ENCODE measurements around the gene MCOLN3. TPM values are rescaled to one million over a fixed set of nuclear protein-coding genes. Genes with fewer than 3 reads are reported as not detected.

Gene MCOLN3
- total and polyA plus RNA-seq, 5 donors = 9.0 to 18.9 (median 15.2) TPM

DNA sequence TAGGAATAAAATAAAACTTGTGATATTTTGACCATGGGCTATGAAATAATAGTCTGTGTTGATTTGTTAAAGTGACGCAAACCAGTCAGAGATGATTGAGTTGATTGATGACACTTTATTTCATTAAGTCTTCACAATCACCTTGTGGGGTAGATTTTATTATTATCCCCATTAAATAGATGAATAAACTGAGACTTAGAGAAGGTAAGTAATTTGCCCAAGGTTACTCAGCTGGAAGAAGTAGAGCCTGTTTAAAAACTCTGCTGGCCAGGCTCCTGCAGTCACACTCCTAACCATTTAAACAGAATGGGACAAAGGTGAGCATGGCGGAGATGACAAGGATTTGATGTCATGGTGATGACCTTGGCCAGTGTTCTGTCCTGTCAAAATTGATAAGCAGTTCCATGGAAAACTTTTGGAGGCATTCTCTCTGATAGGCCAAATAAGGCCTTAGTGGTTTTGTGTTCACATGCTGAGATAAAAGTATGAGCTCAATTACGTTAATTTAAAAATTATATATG, 22.7 kb upstream of the MCOLN3 start:
- intact Hi-C loops (cut with DNase I) = loop anchor here in 2 of 4 donors (10.0 kb wide), 1 partner anchor 126 kb away; no protein-coding TSS in a partner anchor
- ATAC-seq (no peak), DNase-seq (no peak)
- WGBS = 88% methylated on average over 3 of the region's 3 CpGs
- Histone ChIP-seq H3K27me3 (ENCODE audit: control insufficient read depth, insufficient read depth) (no peaks in the 10 kb centered on the region), H3K9me3 (ENCODE audit: control insufficient read depth, low read length) (no peaks in the 10 kb centered on the region), H3K4me1 (ENCODE audit: control insufficient read depth, insufficient read depth, low read length) (no peaks in the 10 kb centered on the region), H3K27ac (ENCODE audit: low read length) (no peak overlapping the region), H3K4me3 (ENCODE audit: low read length) (no peak overlapping the region)

DNA sequence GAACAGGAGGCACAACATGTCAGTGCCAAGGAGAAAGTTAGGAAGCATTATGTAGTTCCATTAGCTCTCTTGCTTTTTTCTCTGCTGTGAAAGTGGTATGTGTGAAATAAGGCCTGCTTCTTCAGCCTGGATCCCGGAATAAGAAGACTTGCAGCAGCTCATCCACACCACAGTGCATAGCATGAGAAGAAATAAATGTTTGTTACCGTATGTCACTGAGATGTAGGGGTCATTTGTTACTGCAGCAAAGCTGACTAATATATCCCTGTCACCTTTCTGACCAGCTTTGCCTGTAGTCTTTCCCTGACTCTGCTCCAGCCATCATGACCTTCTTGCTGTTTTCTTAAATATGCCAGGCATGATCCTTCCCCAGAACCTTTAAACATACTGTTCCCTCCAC, 20.5 kb upstream of the MCOLN3 start:
- Histone ChIP-seq H3K4me1 (ENCODE audit: control insufficient read depth, insufficient read depth, low read length) (no peaks in the 10 kb centered on the region), H3K27ac (ENCODE audit: low read length) (no peak overlapping the region), H3K27me3 (ENCODE audit: control insufficient read depth, insufficient read depth) (no peaks in the 10 kb centered on the region), H3K4me3 (ENCODE audit: low read length) (no peak overlapping the region), H3K9me3 (ENCODE audit: control insufficient read depth, low read length) (no peaks in the 10 kb centered on the region)
- ATAC-seq (no peak), DNase-seq (no peak)
- WGBS = 86% methylated on average over 2 of the region's 2 CpGs
- intact Hi-C loops (cut with DNase I) = no loop called here

DNA sequence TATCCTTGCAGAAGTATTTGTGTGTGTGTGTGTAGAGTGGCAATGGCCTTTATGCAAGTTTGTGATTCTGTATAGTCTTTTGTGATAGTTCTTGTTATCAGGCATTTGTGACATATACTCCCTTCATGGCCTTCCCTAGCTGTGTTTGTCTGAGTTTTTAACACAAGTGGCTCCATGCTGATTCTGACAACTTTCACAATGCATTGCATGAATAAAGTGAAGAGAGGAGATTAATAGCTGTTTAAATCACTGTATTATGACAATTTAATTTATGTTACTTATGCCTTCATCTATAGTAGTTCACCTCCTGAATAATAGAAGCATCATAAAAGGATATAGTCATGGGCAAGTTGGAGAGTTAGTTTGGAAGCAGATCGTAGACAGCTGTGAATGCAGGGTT, 17.2 kb upstream of the MCOLN3 start:
- WGBS = 83% methylated on average over 1 of the region's 1 CpG
- ATAC-seq = no peak
- Histone ChIP-seq H3K9me3 (ENCODE audit: control insufficient read depth, low read length) (no peaks in the 10 kb centered on the region), H3K4me3 (ENCODE audit: low read length) (no peak overlapping the region), H3K27ac (ENCODE audit: low read length) (no peak overlapping the region), H3K27me3 (ENCODE audit: control insufficient read depth, insufficient read depth) (no peaks in the 10 kb centered on the region), H3K4me1 (ENCODE audit: control insufficient read depth, insufficient read depth, low read length) (no peaks in the 10 kb centered on the region)
- intact Hi-C loops (cut with DNase I) = no loop called here
- no peak for DNase-seq

DNA sequence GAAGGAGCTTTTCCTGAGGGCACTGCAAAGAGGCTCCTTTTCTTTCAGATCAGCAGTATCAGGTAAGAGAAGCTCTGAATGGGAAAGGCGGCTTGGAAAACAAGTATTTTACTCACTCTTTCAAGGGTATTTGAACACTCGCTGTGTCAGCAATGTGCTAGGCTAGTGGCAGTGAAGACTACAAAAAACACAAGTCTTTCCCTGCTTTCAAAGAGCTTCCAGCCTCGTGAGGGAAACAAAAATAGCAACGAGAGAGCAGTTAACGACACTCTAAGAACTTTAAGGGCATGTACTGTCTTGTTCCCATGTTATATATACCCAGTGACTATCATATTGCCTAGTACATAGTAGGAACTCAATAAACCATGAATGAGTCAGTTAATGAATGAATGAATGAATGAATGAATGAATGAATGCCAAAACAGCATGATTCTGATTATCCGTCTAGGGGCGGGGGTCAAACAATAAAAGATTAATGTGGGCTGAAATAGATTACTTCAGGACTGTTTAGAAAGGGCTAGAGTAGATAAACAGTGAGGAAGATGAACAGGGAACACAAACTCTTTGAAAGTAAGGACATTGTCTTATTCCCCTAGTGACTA, 14.2 kb upstream of the MCOLN3 start:
- 28% methylated on average over 7 of the region's 7 CpGs for WGBS
- Histone ChIP-seq H3K27ac (ENCODE audit: low read length) (peak overlapping the region; percentile 37), H3K9me3 (ENCODE audit: control insufficient read depth, low read length) (no peaks in the 10 kb centered on the region), H3K4me1 (ENCODE audit: control insufficient read depth, insufficient read depth, low read length) (no peaks in the 10 kb centered on the region), H3K27me3 (ENCODE audit: control insufficient read depth, insufficient read depth) (no peaks in the 10 kb centered on the region), H3K4me3 (ENCODE audit: low read length) (peak overlapping the region; percentile 39)
- no peak for DNase-seq
- peak; percentile 16 to 22 for ATAC-seq
- intact Hi-C loops (cut with DNase I) = no loop called here

DNA sequence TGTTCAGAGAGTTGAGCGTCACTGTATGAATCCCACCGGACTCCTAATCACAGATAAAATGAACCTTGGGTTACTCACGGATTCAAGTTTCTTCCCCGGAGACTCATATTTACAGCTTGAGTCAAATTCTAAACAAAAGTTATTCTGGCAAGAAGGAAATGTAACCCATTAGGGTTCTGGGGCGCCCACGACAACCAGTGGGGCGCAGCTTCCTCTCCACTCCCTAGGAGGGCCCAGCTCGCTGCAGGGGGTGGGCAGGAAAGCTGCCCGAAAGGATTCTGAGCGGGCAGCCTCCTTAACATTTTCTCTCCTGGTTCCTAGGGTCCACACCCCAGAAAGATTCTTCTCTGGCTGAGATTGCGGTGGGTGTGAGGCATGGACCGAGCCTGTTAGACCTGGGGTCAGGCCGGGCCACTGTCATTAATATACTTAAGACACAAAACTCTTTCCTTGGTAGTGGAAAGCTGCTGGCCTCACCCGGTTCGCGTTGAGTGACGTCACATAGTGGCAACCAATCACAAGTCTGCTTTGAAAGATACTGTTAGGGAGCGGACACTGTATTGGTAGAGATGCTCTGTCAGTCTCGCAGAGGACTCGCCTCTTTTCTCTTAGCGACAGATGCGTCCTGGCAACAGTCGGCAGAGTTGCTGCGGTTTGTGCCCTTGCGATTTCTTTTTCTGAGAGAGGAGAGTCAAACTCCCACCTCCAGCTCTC, 13.6 kb upstream of the MCOLN3 start:
- H3K9me3 ChIP-seq (ENCODE audit: control insufficient read depth, low read length) = no peaks in the 10 kb centered on the region
- no peaks in the 10 kb centered on the region for H3K27me3 ChIP-seq (ENCODE audit: control insufficient read depth, insufficient read depth)
- peak overlapping the region; percentile 77 for H3K4me3 ChIP-seq (ENCODE audit: low read length)
- 3% methylated on average over 25 of the region's 25 CpGs for WGBS
- DNase-seq (peak; percentile 85 to 91 (median 88)), ATAC-seq (peak; percentile 100)
- intact Hi-C loops (cut with DNase I) = no loop called here
- H3K27ac ChIP-seq (ENCODE audit: low read length) = peak overlapping the region; percentile 70
- H3K4me1 ChIP-seq (ENCODE audit: control insufficient read depth, insufficient read depth, low read length) = no peaks in the 10 kb centered on the region

DNA sequence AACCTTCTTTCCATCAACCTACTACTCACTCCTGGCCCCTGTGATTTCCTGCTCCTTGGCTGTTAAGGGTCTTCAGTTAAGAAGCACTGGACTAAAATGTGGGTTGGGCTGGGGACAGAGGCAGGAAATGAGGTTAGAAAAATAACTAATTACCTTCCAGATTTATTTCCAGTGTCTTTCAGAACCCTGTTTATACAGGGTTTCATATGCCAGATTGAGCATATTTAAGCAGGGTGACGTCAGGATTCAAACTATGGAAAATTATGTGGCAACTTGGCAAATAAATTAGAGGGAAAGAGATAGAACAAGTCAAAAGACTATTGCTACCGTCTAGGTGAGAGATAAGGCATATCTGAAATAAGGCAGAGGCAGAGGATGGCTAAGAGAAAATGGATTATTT, 11.7 kb upstream of the MCOLN3 start:
- WGBS = 52% methylated on average over 2 of the region's 2 CpGs
- intact Hi-C loops (cut with DNase I) = no loop called here

DNA sequence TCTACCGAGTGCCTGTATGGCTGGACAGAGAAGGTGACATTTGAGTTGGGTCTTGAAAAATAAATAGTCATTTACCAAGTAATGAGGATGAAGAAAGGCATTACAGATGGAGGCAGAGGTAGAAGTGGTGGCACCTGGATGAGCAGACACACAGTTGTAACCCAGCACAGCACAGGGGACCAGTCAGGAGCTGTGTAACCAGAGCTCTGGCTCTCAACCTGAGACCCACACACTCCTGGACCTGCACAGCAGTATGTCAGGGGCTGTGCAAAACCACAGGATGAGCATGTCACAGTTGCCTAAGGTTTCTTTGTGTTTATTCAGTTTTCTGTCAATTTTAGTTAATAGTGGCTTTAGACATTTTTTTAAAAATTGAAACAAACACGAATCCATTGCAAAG, 11.3 kb upstream of the MCOLN3 start:
- intact Hi-C loops (cut with DNase I) = no loop called here
- Histone ChIP-seq H3K4me1 (ENCODE audit: control insufficient read depth, insufficient read depth, low read length) (no peaks in the 10 kb centered on the region), H3K27me3 (ENCODE audit: control insufficient read depth, insufficient read depth) (no peaks in the 10 kb centered on the region), H3K9me3 (ENCODE audit: control insufficient read depth, low read length) (no peaks in the 10 kb centered on the region), H3K27ac (ENCODE audit: low read length) (no peak overlapping the region), H3K4me3 (ENCODE audit: low read length) (no peak overlapping the region)
- WGBS = 80% methylated on average over 2 of the region's 2 CpGs
- ATAC-seq = no peak
- no peak for DNase-seq

More for the DNA sequence above, 11.7 kb upstream of the MCOLN3 start:
- ATAC-seq (no peak), DNase-seq (no peak)
- Histone ChIP-seq H3K27me3 (ENCODE audit: control insufficient read depth, insufficient read depth) (no peaks in the 10 kb centered on the region), H3K27ac (ENCODE audit: low read length) (no peak overlapping the region), H3K4me1 (ENCODE audit: control insufficient read depth, insufficient read depth, low read length) (no peaks in the 10 kb centered on the region), H3K9me3 (ENCODE audit: control insufficient read depth, low read length) (no peaks in the 10 kb centered on the region), H3K4me3 (ENCODE audit: low read length) (no peak overlapping the region)

DNA sequence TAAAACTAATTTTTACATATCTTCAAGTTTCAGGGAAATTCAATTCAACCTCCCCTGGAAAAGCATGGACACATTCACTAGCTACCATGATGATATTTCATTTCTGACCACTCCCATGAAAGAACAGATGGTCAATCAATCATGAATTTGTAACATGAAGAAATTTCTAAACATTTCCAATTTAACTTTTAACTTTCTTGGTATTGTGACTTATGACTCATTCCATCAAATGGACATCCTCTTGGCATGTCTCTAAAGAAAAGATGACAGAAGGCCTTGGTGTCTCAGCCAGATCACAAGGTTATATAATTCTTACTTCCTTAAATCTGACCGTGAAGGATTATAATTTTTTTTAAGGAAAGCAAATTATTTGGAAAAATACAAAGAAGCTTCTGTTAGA, 10.5 kb upstream of the MCOLN3 start:
- intact Hi-C loops (cut with DNase I) = no loop called here
- no peaks in the 10 kb centered on the region for H3K4me1 ChIP-seq (ENCODE audit: control insufficient read depth, insufficient read depth, low read length)
- no peak overlapping the region for H3K4me3 ChIP-seq (ENCODE audit: low read length)
- no peak for DNase-seq
- H3K27me3 ChIP-seq (ENCODE audit: control insufficient read depth, insufficient read depth) = no peaks in the 10 kb centered on the region
- ATAC-seq = no peak
- WGBS = 35% methylated on average over 1 of the region's 1 CpG
- no peaks in the 10 kb centered on the region for H3K9me3 ChIP-seq (ENCODE audit: control insufficient read depth, low read length)
- no peak overlapping the region for H3K27ac ChIP-seq (ENCODE audit: low read length)

DNA sequence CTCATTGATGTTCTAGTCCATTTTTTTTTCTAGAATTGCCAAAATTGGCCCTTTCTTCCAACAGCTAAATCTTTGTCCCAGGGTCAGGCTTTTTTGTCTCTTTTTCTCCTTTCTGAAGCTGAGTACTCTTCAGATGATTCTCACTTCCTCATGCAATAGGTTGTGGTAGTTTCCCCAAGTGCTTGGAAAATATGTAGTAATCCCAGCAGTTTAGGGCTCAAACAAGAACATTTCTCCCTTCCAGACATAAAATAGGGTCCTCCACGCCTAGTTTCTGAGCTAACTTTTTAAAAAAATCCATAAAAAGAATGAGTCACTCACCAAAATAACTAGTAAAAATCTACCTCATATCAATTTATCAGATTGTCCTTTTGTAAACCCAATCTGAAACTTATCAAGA, 10.0 kb upstream of the MCOLN3 start:
- intact Hi-C loops (cut with DNase I) = no loop called here
- no peak overlapping the region for H3K27ac ChIP-seq (ENCODE audit: low read length)
- ATAC-seq (no peak), DNase-seq (no peak)
- H3K27me3 ChIP-seq (ENCODE audit: control insufficient read depth, insufficient read depth) = no peaks in the 10 kb centered on the region
- H3K4me3 ChIP-seq (ENCODE audit: low read length) = no peak overlapping the region
- 61% methylated on average over 1 of the region's 1 CpG for WGBS
- H3K9me3 ChIP-seq (ENCODE audit: control insufficient read depth, low read length) = no peaks in the 10 kb centered on the region
- H3K4me1 ChIP-seq (ENCODE audit: control insufficient read depth, insufficient read depth, low read length) = no peaks in the 10 kb centered on the region

DNA sequence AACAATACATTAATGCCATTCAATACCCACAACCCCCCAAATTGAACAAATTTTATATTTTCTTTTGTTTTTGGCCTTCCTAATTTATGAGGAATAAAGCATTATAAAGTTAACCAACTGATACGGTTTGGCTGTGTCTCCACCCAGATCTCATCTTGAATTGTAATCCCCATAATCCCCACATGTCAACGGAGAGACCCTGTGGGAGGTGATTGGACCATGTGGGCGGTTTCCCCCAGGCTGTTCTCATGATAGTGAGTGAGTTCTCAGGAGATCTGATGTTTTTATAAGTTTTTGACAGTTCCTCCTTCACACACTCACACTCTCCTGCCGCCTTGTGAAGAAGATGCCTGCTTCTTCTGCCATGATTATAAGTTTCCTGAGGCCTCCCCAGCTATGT, 6.4 kb upstream of the MCOLN3 start:
- no peak overlapping the region for H3K4me3 ChIP-seq (ENCODE audit: low read length)
- ATAC-seq (no peak), DNase-seq (no peak)
- 56% methylated on average over 4 of the region's 4 CpGs for WGBS
- no peaks in the 10 kb centered on the region for H3K4me1 ChIP-seq (ENCODE audit: control insufficient read depth, insufficient read depth, low read length)
- no peaks in the 10 kb centered on the region for H3K27me3 ChIP-seq (ENCODE audit: control insufficient read depth, insufficient read depth)
- H3K9me3 ChIP-seq (ENCODE audit: control insufficient read depth, low read length) = no peaks in the 10 kb centered on the region
- no peak overlapping the region for H3K27ac ChIP-seq (ENCODE audit: low read length)
- intact Hi-C loops (cut with DNase I) = no loop called here

DNA sequence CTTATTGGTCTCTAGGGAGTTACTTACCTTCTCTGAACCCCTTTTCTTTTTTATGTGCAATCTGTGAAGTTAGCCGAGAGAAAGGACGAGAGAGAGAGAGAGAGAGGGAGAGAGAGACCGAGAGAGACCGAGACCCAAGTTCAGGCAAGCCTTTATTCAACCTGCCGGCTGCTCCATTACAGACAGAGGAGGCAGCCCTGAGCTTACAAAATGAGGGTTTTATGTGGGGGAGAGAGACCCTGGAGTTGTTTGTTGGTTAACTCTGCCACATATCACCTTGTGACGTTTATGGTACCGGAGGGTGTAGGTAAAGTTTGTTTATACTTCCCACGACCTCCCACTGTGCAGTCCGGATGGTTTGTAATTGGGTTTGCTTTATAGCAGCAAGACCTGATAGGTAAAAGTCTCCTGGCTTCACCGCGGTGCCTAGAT, 1.5 kb upstream of the MCOLN3 start:
- intact Hi-C loops (cut with DNase I) = no loop called here
- H3K27me3 ChIP-seq (ENCODE audit: control insufficient read depth, insufficient read depth) = no peaks in the 10 kb centered on the region

More for the DNA sequence above, 1.5 kb upstream of the MCOLN3 start:
- Histone ChIP-seq H3K9me3 (ENCODE audit: control insufficient read depth, low read length) (no peaks in the 10 kb centered on the region), H3K27ac (ENCODE audit: low read length) (no peak overlapping the region), H3K4me1 (ENCODE audit: control insufficient read depth, insufficient read depth, low read length) (peaks cover 5% of the 10 kb centered on the region), H3K4me3 (ENCODE audit: low read length) (no peak overlapping the region)
- 31% methylated on average over 11 of the region's 11 CpGs for WGBS
- no peak for ATAC-seq
- no peak for DNase-seq
